ENCODE data around the gene MAP7D2.

GRCh38 chrX:19956923-19957322, 159.8 kb downstream of the MAP7D2 start:
- TF ChIP-seq NFRKB (IDR thresholded peaks at IDR 0.05) (no peak), TARDBP (IDR thresholded peaks at IDR 0.05) (no peak), FOXK2 (IDR thresholded peaks at IDR 0.05) (no peak), LEF1 (IDR thresholded peaks at IDR 0.05; ENCODE audit: borderline replicate concordance) (no peak), PKNOX1 (IDR thresholded peaks at IDR 0.05) (no peak), ZNF384 (IDR thresholded peaks at IDR 0.05) (no peak), CTBP1 (IDR thresholded peaks at IDR 0.05; ENCODE audit: borderline replicate concordance) (no peak), L3MBTL2 (conservative IDR thresholded peaks at IDR 0.05) (no peak), BHLHE40 (IDR thresholded peaks at IDR 0.05; ENCODE audit: borderline replicate concordance) (no peak), SUZ12 (IDR thresholded peaks at IDR 0.05) (no peak), ARNT (IDR thresholded peaks at IDR 0.05) (no peak)

Measured in HEK293T (cell line).